K562 (cell line): Measurements from ENCODE around the gene MMS19. TPM values are rescaled to one million over a fixed set of nuclear protein-coding genes. Genes with fewer than 3 reads are reported as not detected.

Experiments
- ATAC-seq: fragments of 200-7000 bp; cut with Tn5 transposase; 3 replicates; pipeline ENCODE4 v1.9.1; 2020; ENCODE audit warnings: moderate library complexity
- BruUV-seq: library from RNA; stranded (reverse); fragments of 400-500 nt; replicated peaks from 2 replicates; lab custom pipeline; 2021; lab: Mats Ljungman, UMichigan
- CTCF ChIA-PET: fragments of 300-600 bp; formaldehyde crosslinking; extraction: SDS; loops from one replicate; lab custom pipeline; 2021; ENCODE audit warnings: low intra/inter-chr PET ratio; lab: Yijun Ruan, JAX
- POLR2A ChIA-PET: fragments of 300-600, 350-650 bp; sonication (Branson Sonifier 250); formaldehyde crosslinking; extraction: SDS; loops from one replicate; lab custom pipeline; 2021; ENCODE audit warnings: antibody characterized with exemption, inconsistent platforms; lab: Yijun Ruan, JAX
- DNase-seq, 4 experiments: peaks; one replicate each; pipeline versions ENCODE4 v3.0.0 to v3.0.0-alpha.2; 2011 to 2018; ENCODE audit warnings: low spot score in 3 of 4, mixed read lengths in 3 of 4; ENCODE audit errors: extremely low read depth in 1 of 4
- FAIRE-seq: peaks from 2 replicates; lab custom pipeline; 2011; peaks lifted over from hg19 to GRCh38; lab: Jason Lieb, UNC
- H2AFZ ChIP-seq: 2 replicates; pipeline ENCODE4 v1.6.0; 2011; ENCODE audit warnings: low read depth, low read length, control low read depth, inconsistent platforms
- H3K27ac ChIP-seq: fragments of 200-600 bp; 3 replicates; pipeline ENCODE4 v1.8.0; 2011; ENCODE audit warnings: low read depth, mild to moderate bottlenecking, control low read depth, inconsistent platforms, low read length, moderate library complexity, mixed read lengths; ENCODE audit errors: extremely low read depth
- H3K27me3 ChIP-seq, 2 experiments: fragments of 300-600 bp in 1 of 2; 2 replicates in 1 of 2; 3 replicates in 1 of 2; pipeline versions ENCODE4 v1.6.0 to v1.8.0; 2011; ENCODE audit warnings: inconsistent platforms in 2 of 2, low read length in 2 of 2, mild to moderate bottlenecking in 1 of 2, mixed read lengths in 1 of 2, moderate library complexity in 1 of 2; ENCODE audit not compliant: control insufficient read depth in 2 of 2, insufficient read depth in 2 of 2
- H3K36me3 ChIP-seq: fragments of 300-600 bp; 3 replicates; pipeline ENCODE4 v1.8.0; 2011; ENCODE audit warnings: mild to moderate bottlenecking, low read length, inconsistent platforms; ENCODE audit not compliant: control insufficient read depth, insufficient read depth
- H3K4me1 ChIP-seq, 2 experiments: fragments of 200-600 bp in 1 of 2; replicated peaks in 1 of 2; 2 replicates in 1 of 2; 3 replicates in 1 of 2; pipeline versions ENCODE4 v1.5.1 to v1.8.0; 2011; ENCODE audit warnings: inconsistent platforms in 2 of 2, low read length in 2 of 2, mild to moderate bottlenecking in 1 of 2, mixed read lengths in 1 of 2, moderate library complexity in 1 of 2; ENCODE audit not compliant: control insufficient read depth in 2 of 2, insufficient read depth in 2 of 2
- H3K4me2 ChIP-seq: 2 replicates; pipeline ENCODE4 v1.6.1; 2011; ENCODE audit warnings: low read length, control low read depth, inconsistent platforms, mixed read lengths; ENCODE audit not compliant: insufficient read depth
- H3K4me3 ChIP-seq: fragments of 200-600 bp; sonication (generic), shearing (Covaris generic); 2 replicates; pipeline ENCODE4 v1.5.1; 2016; ENCODE audit warnings: control low read depth, inconsistent platforms
- H3K79me2 ChIP-seq: fragments of 200-600 bp; 3 replicates; pipeline ENCODE4 v1.8.0; 2011; ENCODE audit warnings: low read length, inconsistent platforms; ENCODE audit not compliant: control insufficient read depth, insufficient read depth
- H3K9ac ChIP-seq, 2 experiments: 2 replicates each; pipeline versions ENCODE4 v1.6.0 to v1.6.1; 2011; ENCODE audit warnings: low read depth in 2 of 2, low read length in 2 of 2, control low read depth in 1 of 2, inconsistent platforms in 1 of 2, mild to moderate bottlenecking in 1 of 2, mixed read lengths in 1 of 2; ENCODE audit not compliant: insufficient read depth in 1 of 2
- H3K9me1 ChIP-seq: one replicate; pipeline ENCODE4 v1.6.0; 2011; ENCODE audit warnings: inconsistent platforms, mild to moderate bottlenecking, low read length, moderate library complexity; ENCODE audit not compliant: control insufficient read depth, insufficient read depth
- H3K9me3 ChIP-seq: replicated peaks from 2 replicates; pipeline ENCODE4 v1.5.1; 2011; ENCODE audit warnings: low read depth, low read length, inconsistent platforms; ENCODE audit not compliant: control insufficient read depth, insufficient read depth
- H4K20me1 ChIP-seq: replicated peaks from 2 replicates; pipeline ENCODE4 v1.6.1; 2011; ENCODE audit warnings: low read length, inconsistent platforms, mixed read lengths; ENCODE audit not compliant: control insufficient read depth, insufficient read depth
- CHD4 ChIP-seq: fragments of 200-600 bp; sonication (generic); IDR thresholded peaks from 3 replicates; pipeline ENCODE4 v1.6.1; 2012; ENCODE audit warnings: low read depth, mild to moderate bottlenecking, mixed read lengths, low read length, inconsistent platforms; ENCODE audit not compliant: insufficient read depth, insufficient replicate concordance, poor library complexity, severe bottlenecking
- EGR1 ChIP-seq: fragments of 450-650 bp; conservative IDR thresholded peaks from 2 replicates; pipeline ENCODE4 v1.6.1; 2017; ENCODE audit warnings: mild to moderate bottlenecking
- HNRNPK ChIP-seq: fragments of 200-400 bp; formaldehyde crosslinking; IDR thresholded peaks from one replicate; pipeline ENCODE4 v1.6.1; 2018; ENCODE audit warnings: mild to moderate bottlenecking, low read depth, low read length; ENCODE audit not compliant: poor library complexity, severe bottlenecking
- JUNB ChIP-seq: fragments of 450-650 bp; formaldehyde crosslinking; conservative IDR thresholded peaks from 2 replicates; pipeline ENCODE4 v1.4.0; 2020; ENCODE audit warnings: mild to moderate bottlenecking
- SREBF1 ChIP-seq: fragments of 150-350 bp; IDR thresholded peaks from 2 replicates; pipeline ENCODE4 v1.6.1; 2014; ENCODE audit warnings: antibody characterized with exemption, low read depth, low read length, borderline replicate concordance
- WGBS: fragments of 100-300 bp; shearing (Covaris generic); methylation state at CpG from one replicate; pipeline ENCODE4 v1.1.6; 2016; ENCODE audit warnings: low coverage, mixed read lengths; ENCODE audit not compliant: insufficient coverage; ENCODE audit errors: missing lambda C conversion rate; 5-methylcytosine and 5-hydroxymethylcytosine counted together
- in situ Hi-C: fragments of 300-500 bp; cut with MboI; formaldehyde crosslinking; loops from 4 replicates; pipeline ENCODE4 v1.15.0; 2018; ENCODE audit warnings: inconsistent platforms, mixed read lengths
- intact Hi-C: fragments of 100-400 bp; cut with micrococcal nuclease; formaldehyde crosslinking; loops from 2 replicates; pipeline ENCODE4 v1.14.2; 2022
- polyA plus RNA-seq, 8 experiments: library from polyadenylated mRNA; depleted of rRNA in 4 of 8; stranded (reverse) in 5 of 8; unstranded in 3 of 8; fragments of >200 nt; fragmentation: Nextera tagmentation in 2 of 8; fragmentation: Illumina TruSeq in 1 of 8; extraction: Ambion mirVana in 2 of 8; extraction: Trizol in 1 of 8; gene quantifications; 2 replicates each; pipeline versions ENCODE4 v1.2.1 to v1.2.3, GENCODE V29; 2011 to 2014; ENCODE audit warnings: inconsistent platforms in 1 of 8, missing spikeins in 1 of 8
- total RNA-seq, 7 experiments: library from RNA; depleted of rRNA in 6 of 7; stranded (reverse); fragments of >200 nt in 6 of 7; fragmentation: Illumina TruSeq in 2 of 7; extraction: Trizol in 2 of 7; gene quantifications; 2 replicates each; pipeline versions ENCODE4 v1.2.1 to v1.2.3, GENCODE V29; 2011 to 2021; ENCODE audit warnings: low replicate concordance in 1 of 7
- TF ChIP-seq, protein P1 (sequence below): sonication (generic); formaldehyde crosslinking; IDR thresholded peaks from 2 replicates; pipeline ENCODE4 v1.8.1; 2023; ENCODE audit warnings: mild to moderate bottlenecking, missing genetic modification reagents

MMS19 gene
- total and polyA plus RNA-seq, 9 of the 15 experiments (the other 6 are each of a cell fraction or from before 2014, with no cell fraction given), result 40.1 to 110 (median 62.9) TPM

DNA sequence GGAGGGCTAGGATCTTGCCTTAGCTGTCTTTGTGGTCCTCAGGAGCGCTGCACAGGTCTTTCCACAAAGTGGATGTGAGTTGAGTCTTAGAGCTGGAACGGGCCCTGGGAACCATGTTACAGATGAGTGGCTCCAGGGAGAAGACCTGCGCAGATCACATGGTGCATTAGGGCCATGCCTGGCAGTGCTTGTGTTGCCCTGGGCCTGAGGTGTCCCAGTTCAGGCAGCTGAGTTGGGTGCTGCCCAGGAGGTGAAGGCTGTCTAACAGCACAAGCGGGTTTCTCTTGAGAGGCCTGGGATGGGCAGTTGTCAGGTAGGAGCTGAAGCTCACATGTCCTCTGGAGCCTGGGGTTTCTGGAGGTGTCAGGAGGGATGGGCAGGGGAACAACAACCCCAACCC, 40.6 kb upstream of the MMS19 start:
- Histone ChIP-seq H3K4me1 (peaks cover 15 to 20% of the 10 kb centered on the region in 2 experiments; a peak in 4 of 5 replicates), H3K27me3 (no peaks in the 10 kb centered on the region)
- TF ChIP-seq, protein P1, sequence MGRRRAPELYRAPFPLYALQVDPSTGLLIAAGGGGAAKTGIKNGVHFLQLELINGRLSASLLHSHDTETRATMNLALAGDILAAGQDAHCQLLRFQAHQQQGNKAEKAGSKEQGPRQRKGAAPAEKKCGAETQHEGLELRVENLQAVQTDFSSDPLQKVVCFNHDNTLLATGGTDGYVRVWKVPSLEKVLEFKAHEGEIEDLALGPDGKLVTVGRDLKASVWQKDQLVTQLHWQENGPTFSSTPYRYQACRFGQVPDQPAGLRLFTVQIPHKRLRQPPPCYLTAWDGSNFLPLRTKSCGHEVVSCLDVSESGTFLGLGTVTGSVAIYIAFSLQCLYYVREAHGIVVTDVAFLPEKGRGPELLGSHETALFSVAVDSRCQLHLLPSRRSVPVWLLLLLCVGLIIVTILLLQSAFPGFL (CRISPR knock-in tag), result no peak
- TF ChIP-seq EGR1, result no peak
- TF ChIP-seq CHD4, result no peak
- no peak for TF ChIP-seq JUNB
- no peak for TF ChIP-seq HNRNPK
- TF ChIP-seq SREBF1, result no peak
- TF ChIP-seq, all 486 proteins: peak for 0
- H3K27ac ChIP-seq, result no peak overlapping the region
- no peaks in the 10 kb centered on the region for H4K20me1 ChIP-seq
- in situ Hi-C loops, result no loop called here
- H3K79me2 ChIP-seq, result no peaks in the 10 kb centered on the region
- H2AFZ ChIP-seq, result no peak overlapping the region
- H3K4me3 ChIP-seq, result no peak overlapping the region
- H3K9me3 ChIP-seq, result no peaks in the 10 kb centered on the region
- BruUV-seq, result no TSS peak
- H3K9ac ChIP-seq, result no peak overlapping the region; a peak in 1 of 4 replicates
- intact Hi-C loops, result no loop called here
- H3K36me3 ChIP-seq, result no peaks in the 10 kb centered on the region
- H3K4me2 ChIP-seq, result no peak overlapping the region
- no peaks in the 10 kb centered on the region for H3K9me1 ChIP-seq
- ChIA-PET CTCF (no interaction called here), POLR2A (interaction anchor here (0.6 to 1.6 kb wide), 3 partner anchors 10 to 40 kb away, joined by 3 to 4 read pairs (median 3); partner anchors contain the start of gene UBTD1)
- WGBS, result 63% methylated on average over 4 of the region's 4 CpGs
- ATAC-seq, result no peak
- DNase-seq, result no peak
- no peak for FAIRE-seq
